ENCODE results near the gene EIF6.

DNA sequence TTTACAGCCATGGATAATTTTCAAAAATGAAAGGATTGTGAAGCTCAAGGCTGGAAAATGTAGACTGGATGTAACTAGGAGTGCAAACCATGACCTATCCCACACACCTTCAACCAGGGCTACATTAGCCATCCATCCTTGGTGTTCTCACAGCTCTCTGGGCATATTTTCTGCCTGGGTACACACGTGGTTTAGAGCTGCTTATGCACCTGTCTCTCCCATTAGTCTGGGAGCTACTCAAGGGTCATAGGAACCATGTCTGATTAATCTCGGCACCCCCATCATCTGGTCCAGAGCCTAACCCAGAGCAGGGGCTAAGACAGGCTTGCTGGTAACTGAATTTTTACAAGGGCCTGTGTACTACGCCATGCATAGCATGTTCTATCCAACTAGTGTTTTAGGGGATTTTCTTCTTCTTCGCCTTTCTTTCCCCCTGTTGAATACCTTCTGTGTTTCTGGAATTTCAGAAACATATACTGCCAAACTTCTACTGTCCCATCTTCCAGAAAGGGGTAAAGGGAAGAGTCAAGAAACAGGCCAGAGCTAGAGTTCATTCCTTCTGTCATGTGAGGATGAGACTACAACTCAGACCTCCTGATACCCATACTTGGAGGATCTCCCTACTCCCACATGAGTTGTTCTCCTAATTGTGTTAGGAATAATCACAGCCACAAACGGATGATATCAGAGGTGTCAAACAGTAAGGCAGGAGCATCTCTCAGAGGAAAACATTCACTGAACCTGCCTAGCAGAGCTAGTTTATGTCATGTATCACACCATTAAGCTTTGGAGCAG, 33.0 kb upstream of the EIF6 start:
- TF ChIP-seq ZFP69B (tag by site-specific recombination; IDR thresholded peaks at IDR 0.05) = no peak
- TF ChIP-seq, protein P1, sequence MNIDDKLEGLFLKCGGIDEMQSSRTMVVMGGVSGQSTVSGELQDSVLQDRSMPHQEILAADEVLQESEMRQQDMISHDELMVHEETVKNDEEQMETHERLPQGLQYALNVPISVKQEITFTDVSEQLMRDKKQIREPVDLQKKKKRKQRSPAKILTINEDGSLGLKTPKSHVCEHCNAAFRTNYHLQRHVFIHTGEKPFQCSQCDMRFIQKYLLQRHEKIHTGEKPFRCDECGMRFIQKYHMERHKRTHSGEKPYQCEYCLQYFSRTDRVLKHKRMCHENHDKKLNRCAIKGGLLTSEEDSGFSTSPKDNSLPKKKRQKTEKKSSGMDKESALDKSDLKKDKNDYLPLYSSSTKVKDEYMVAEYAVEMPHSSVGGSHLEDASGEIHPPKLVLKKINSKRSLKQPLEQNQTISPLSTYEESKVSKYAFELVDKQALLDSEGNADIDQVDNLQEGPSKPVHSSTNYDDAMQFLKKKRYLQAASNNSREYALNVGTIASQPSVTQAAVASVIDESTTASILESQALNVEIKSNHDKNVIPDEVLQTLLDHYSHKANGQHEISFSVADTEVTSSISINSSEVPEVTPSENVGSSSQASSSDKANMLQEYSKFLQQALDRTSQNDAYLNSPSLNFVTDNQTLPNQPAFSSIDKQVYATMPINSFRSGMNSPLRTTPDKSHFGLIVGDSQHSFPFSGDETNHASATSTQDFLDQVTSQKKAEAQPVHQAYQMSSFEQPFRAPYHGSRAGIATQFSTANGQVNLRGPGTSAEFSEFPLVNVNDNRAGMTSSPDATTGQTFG (tag by site-specific recombination; IDR thresholded peaks at IDR 0.05; ENCODE audit: borderline replicate concordance) = no peak
- TF ChIP-seq, protein P2, sequence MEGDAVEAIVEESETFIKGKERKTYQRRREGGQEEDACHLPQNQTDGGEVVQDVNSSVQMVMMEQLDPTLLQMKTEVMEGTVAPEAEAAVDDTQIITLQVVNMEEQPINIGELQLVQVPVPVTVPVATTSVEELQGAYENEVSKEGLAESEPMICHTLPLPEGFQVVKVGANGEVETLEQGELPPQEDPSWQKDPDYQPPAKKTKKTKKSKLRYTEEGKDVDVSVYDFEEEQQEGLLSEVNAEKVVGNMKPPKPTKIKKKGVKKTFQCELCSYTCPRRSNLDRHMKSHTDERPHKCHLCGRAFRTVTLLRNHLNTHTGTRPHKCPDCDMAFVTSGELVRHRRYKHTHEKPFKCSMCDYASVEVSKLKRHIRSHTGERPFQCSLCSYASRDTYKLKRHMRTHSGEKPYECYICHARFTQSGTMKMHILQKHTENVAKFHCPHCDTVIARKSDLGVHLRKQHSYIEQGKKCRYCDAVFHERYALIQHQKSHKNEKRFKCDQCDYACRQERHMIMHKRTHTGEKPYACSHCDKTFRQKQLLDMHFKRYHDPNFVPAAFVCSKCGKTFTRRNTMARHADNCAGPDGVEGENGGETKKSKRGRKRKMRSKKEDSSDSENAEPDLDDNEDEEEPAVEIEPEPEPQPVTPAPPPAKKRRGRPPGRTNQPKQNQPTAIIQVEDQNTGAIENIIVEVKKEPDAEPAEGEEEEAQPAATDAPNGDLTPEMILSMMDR (tag by site-specific recombination; IDR thresholded peaks at IDR 0.05) = no peak
- no peak for TF ChIP-seq ZNF792 (tag by site-specific recombination; IDR thresholded peaks at IDR 0.05)
- no peak for TF ChIP-seq MYNN (tag by site-specific recombination; IDR thresholded peaks at IDR 0.05; ENCODE audit: borderline replicate concordance)
- no peak for TF ChIP-seq ZNF558 (tag by site-specific recombination; IDR thresholded peaks at IDR 0.05)
- TF ChIP-seq ZNF23 (tag by site-specific recombination; IDR thresholded peaks at IDR 0.05; ENCODE audit: borderline replicate concordance) = no peak

Measured in HEK293 (cell line).